ENCODE results near the gene ASAH2. TPM values are rescaled to one million over a fixed set of nuclear protein-coding genes. Genes with fewer than 3 reads are reported as not detected.

The ASAH2 gene
- total and polyA plus RNA-seq, 2 of the 13 experiments (the other 11 are each of a cell fraction or from before 2014, with no cell fraction given): 16.0 to 17.9 TPM

GRCh38 chr10:50250096-50250854, 1.0 kb downstream of the ASAH2 start (continued):
- TF ChIP-seq, protein P1, sequence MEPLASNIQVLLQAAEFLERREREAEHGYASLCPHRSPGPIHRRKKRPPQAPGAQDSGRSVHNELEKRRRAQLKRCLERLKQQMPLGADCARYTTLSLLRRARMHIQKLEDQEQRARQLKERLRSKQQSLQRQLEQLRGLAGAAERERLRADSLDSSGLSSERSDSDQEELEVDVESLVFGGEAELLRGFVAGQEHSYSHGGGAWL (CRISPR knock-in tag; IDR thresholded peaks at IDR 0.05): no peak
- no peak for TF ChIP-seq ZNF180 (CRISPR knock-in tag; IDR thresholded peaks at IDR 0.05; ENCODE audit: borderline replicate concordance, low read depth)
- TF ChIP-seq HOXA7 (CRISPR knock-in tag; IDR thresholded peaks at IDR 0.05): no peak
- TF ChIP-seq, protein P2, sequence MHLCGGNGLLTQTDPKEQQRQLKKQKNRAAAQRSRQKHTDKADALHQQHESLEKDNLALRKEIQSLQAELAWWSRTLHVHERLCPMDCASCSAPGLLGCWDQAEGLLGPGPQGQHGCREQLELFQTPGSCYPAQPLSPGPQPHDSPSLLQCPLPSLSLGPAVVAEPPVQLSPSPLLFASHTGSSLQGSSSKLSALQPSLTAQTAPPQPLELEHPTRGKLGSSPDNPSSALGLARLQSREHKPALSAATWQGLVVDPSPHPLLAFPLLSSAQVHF (CRISPR knock-in tag; IDR thresholded peaks at IDR 0.05): no peak
- no peak for TF ChIP-seq ZNF34 (CRISPR knock-in tag; IDR thresholded peaks at IDR 0.05; ENCODE audit: borderline replicate concordance)
- TF ChIP-seq ZBTB21 (CRISPR knock-in tag; IDR thresholded peaks at IDR 0.05): no peak
- no peak for TF ChIP-seq FOSL1 (CRISPR knock-in tag; IDR thresholded peaks at IDR 0.05; ENCODE audit: borderline replicate concordance)
- TF ChIP-seq, protein P3, sequence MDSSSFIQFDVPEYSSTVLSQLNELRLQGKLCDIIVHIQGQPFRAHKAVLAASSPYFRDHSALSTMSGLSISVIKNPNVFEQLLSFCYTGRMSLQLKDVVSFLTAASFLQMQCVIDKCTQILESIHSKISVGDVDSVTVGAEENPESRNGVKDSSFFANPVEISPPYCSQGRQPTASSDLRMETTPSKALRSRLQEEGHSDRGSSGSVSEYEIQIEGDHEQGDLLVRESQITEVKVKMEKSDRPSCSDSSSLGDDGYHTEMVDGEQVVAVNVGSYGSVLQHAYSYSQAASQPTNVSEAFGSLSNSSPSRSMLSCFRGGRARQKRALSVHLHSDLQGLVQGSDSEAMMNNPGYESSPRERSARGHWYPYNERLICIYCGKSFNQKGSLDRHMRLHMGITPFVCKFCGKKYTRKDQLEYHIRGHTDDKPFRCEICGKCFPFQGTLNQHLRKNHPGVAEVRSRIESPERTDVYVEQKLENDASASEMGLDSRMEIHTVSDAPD (CRISPR knock-in tag; IDR thresholded peaks at IDR 0.05): no peak
- no peak for TF ChIP-seq RBAK (CRISPR knock-in tag; IDR thresholded peaks at IDR 0.05)
- TF ChIP-seq ZNF552 (CRISPR knock-in tag; IDR thresholded peaks at IDR 0.05; ENCODE audit: borderline replicate concordance): no peak
- TF ChIP-seq SYNCRIP (IDR thresholded peaks at IDR 0.05; ENCODE audit: insufficient read depth, low read depth, low read length): no peak
- TF ChIP-seq ZNF331 (CRISPR knock-in tag; IDR thresholded peaks at IDR 0.05): peak; percentile 69; the same call in 1 of the 2 replicates
- TF ChIP-seq FOXA3 (CRISPR knock-in tag; IDR thresholded peaks at IDR 0.05): peak; percentile 81
- TF ChIP-seq EEA1 (CRISPR knock-in tag; IDR thresholded peaks at IDR 0.05; ENCODE audit: borderline replicate concordance): no peak
- no peak for TF ChIP-seq ZNF20 (CRISPR knock-in tag; IDR thresholded peaks at IDR 0.05)
- TF ChIP-seq SP2 (CRISPR knock-in tag; IDR thresholded peaks at IDR 0.05): no peak
- no peak for TF ChIP-seq JARID2 (CRISPR knock-in tag; IDR thresholded peaks at IDR 0.05; ENCODE audit: insufficient replicate concordance)
- no peak for TF ChIP-seq ZNF703 (CRISPR knock-in tag; IDR thresholded peaks at IDR 0.05; ENCODE audit: borderline replicate concordance)
- TF ChIP-seq HMG20A (CRISPR knock-in tag; IDR thresholded peaks at IDR 0.05; ENCODE audit: borderline replicate concordance): peak; percentile 70; the same call in 1 of the 2 replicates
- TF ChIP-seq FLYWCH1 (CRISPR knock-in tag; IDR thresholded peaks at IDR 0.05): no peak
- no peak for TF ChIP-seq ZNF280B (CRISPR knock-in tag; IDR thresholded peaks at IDR 0.05; ENCODE audit: borderline replicate concordance)
- TF ChIP-seq NCOR1 (IDR thresholded peaks at IDR 0.05; ENCODE audit: borderline replicate concordance, low read length): no peak; the same call in 1 of the 2 replicates
- no peak for TF ChIP-seq ZNF17 (CRISPR knock-in tag; IDR thresholded peaks at IDR 0.05)
- peak; percentile 44; the same call in 1 of the 2 replicates for TF ChIP-seq RBFOX2 (IDR thresholded peaks at IDR 0.05; ENCODE audit: low read depth, low read length)
- TF ChIP-seq ZNF501 (CRISPR knock-in tag; IDR thresholded peaks at IDR 0.05): no peak
- no peak for TF ChIP-seq HCFC1 (IDR thresholded peaks at IDR 0.05; ENCODE audit: low read depth, low read length)
- TF ChIP-seq ZBTB1 (CRISPR knock-in tag; IDR thresholded peaks at IDR 0.05; ENCODE audit: borderline replicate concordance): no peak

Data from HepG2 (cell line).